IPS-18a (cell line): ENCODE data around the gene BMP6.

Experiments used
- H3K27ac ChIP-seq: one replicate; pipeline ENCODE4 v1.5.1; 2013; ENCODE audit warnings: low read length
- H3K27me3 ChIP-seq: one replicate; pipeline ENCODE4 v1.6.1; 2013; ENCODE audit warnings: mild to moderate bottlenecking, low read length; ENCODE audit not compliant: control insufficient read depth, insufficient read depth
- H3K36me3 ChIP-seq: one replicate; pipeline ENCODE4 v1.6.1; 2013; ENCODE audit warnings: low read depth, low read length; ENCODE audit not compliant: control insufficient read depth
- H3K4me1 ChIP-seq: one replicate; pipeline ENCODE4 v1.6.1; 2013; ENCODE audit warnings: low read depth, low read length; ENCODE audit not compliant: control insufficient read depth
- H3K4me3 ChIP-seq: one replicate; pipeline ENCODE4 v1.5.1; 2013; ENCODE audit warnings: low read length
- H3K9ac ChIP-seq: one replicate; pipeline ENCODE4 v1.6.1; 2013; ENCODE audit warnings: mild to moderate bottlenecking, low read length, moderate library complexity
- H3K9me3 ChIP-seq: one replicate; pipeline ENCODE4 v1.6.1; 2013; ENCODE audit warnings: low read depth, low read length; ENCODE audit not compliant: control insufficient read depth

BMP6 gene

DNA sequence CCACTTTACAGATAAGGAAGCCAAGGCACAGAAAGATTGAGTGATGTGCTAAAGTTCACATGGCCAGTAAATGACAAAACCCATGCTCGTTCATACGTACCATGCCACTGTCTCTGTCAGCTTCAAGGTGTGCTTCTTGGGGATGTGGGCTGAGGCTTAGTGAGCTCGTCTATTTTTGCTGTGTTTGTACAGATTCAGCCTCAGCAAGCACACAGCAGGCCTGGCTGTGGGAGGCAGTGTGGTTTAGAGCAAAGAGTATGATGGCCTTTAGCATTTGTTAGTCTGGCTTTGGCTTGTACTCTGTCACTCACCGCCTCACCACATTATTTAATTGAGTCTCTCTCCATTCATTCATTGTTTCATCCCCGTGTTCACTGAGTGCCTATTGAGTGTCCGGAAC, 55.3 kb downstream of the BMP6 start:
- H3K9me3 ChIP-seq, result no peaks in the 10 kb centered on the region
- no peaks in the 10 kb centered on the region for H3K36me3 ChIP-seq
- no peak overlapping the region for H3K27ac ChIP-seq
- H3K27me3 ChIP-seq, result no peaks in the 10 kb centered on the region
- no peak overlapping the region for H3K4me3 ChIP-seq
- H3K4me1 ChIP-seq, result no peaks in the 10 kb centered on the region
- H3K9ac ChIP-seq, result no peak overlapping the region

- Histone ChIP-seq H3K27me3 (no peaks in the 10 kb centered on the region), H3K4me1 (no peaks in the 10 kb centered on the region), H3K27ac (no peak overlapping the region), H3K9me3 (no peaks in the 10 kb centered on the region), H3K9ac (no peak overlapping the region), H3K4me3 (no peak overlapping the region), H3K36me3 (no peaks in the 10 kb centered on the region)
These were observed 58.3 kb downstream of the BMP6 start for GRCh38 chr6:7784248-7784647.

DNA sequence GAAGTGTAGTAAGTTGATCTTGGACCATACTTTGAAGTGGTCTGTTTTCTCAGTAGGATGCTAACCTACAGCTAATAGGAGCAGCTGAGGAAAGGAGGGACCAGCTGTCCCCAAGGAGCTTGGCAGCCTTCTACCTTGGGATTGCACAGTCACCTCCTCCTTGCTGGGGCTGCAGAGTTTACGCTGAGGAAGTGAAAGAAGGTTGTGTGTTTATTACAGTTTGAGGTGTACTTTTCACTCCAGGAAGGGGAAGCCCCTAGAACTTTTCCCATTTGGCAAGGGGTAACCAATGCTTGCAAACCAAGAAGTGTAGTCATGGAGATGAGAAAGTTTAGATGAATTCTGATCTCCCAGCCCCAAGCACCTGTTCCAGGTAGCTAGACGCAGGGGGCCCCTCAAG, 58.8 kb downstream of the BMP6 start:
- Histone ChIP-seq H3K27me3 (no peaks in the 10 kb centered on the region), H3K4me3 (no peak overlapping the region), H3K4me1 (no peaks in the 10 kb centered on the region), H3K9ac (no peak overlapping the region), H3K36me3 (no peaks in the 10 kb centered on the region), H3K9me3 (no peaks in the 10 kb centered on the region), H3K27ac (no peak overlapping the region)

- H3K9me3 ChIP-seq, result no peaks in the 10 kb centered on the region
- no peaks in the 10 kb centered on the region for H3K4me1 ChIP-seq
- H3K4me3 ChIP-seq, result no peak overlapping the region
- H3K27me3 ChIP-seq, result no peaks in the 10 kb centered on the region
- no peak overlapping the region for H3K27ac ChIP-seq
- H3K9ac ChIP-seq, result no peak overlapping the region
- H3K36me3 ChIP-seq, result no peaks in the 10 kb centered on the region
These were observed 59.5 kb downstream of the BMP6 start for GRCh38 chr6:7785243-7786035.

DNA sequence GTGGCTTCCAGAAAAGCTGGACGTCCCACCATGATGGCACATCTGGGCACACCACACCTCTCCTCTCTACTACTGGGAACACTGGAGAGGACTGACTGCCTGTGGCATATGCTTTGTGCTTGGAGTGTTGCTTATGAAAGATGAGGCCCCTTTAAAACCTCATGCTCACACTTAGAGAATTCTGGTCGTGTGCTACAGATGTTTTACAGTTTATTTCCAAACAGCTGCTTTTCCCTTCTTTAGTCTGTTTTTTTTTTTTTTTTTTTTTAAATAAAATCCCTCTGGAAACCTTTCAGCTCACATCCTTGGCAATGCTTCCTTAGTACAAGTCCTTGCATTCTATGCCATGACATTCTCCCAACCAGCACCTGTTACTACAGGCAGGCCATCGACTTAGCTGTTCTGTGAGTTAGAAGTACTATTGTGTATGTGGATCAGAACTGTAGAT, 60.3 kb downstream of the BMP6 start:
- Histone ChIP-seq H3K4me3 (no peak overlapping the region), H3K9ac (no peak overlapping the region), H3K9me3 (no peaks in the 10 kb centered on the region)

GRCh38 chr6:7787137-7787608, 61.3 kb downstream of the BMP6 start:
- no peak overlapping the region for H3K9ac ChIP-seq
- H3K4me3 ChIP-seq, result no peak overlapping the region
- H3K36me3 ChIP-seq, result no peaks in the 10 kb centered on the region
- no peaks in the 10 kb centered on the region for H3K9me3 ChIP-seq
- H3K27ac ChIP-seq, result no peak overlapping the region
- no peaks in the 10 kb centered on the region for H3K27me3 ChIP-seq
- no peaks in the 10 kb centered on the region for H3K4me1 ChIP-seq

More for the DNA sequence above, 60.3 kb downstream of the BMP6 start:
- H3K27ac ChIP-seq, result no peak overlapping the region
- H3K4me1 ChIP-seq, result no peaks in the 10 kb centered on the region
- no peaks in the 10 kb centered on the region for H3K27me3 ChIP-seq
- no peaks in the 10 kb centered on the region for H3K36me3 ChIP-seq

- Histone ChIP-seq H3K27ac (no peak overlapping the region), H3K27me3 (no peaks in the 10 kb centered on the region), H3K9me3 (no peaks in the 10 kb centered on the region), H3K9ac (no peak overlapping the region), H3K4me3 (no peak overlapping the region), H3K4me1 (no peaks in the 10 kb centered on the region), H3K36me3 (no peaks in the 10 kb centered on the region)
These were observed 61.8 kb downstream of the BMP6 start for GRCh38 chr6:7787731-7788130.

- Histone ChIP-seq H3K4me3 (no peak overlapping the region), H3K27me3 (no peaks in the 10 kb centered on the region), H3K36me3 (no peaks in the 10 kb centered on the region), H3K4me1 (no peaks in the 10 kb centered on the region), H3K9me3 (no peaks in the 10 kb centered on the region), H3K27ac (no peak overlapping the region), H3K9ac (no peak overlapping the region)
These were observed 68.6 kb downstream of the BMP6 start for GRCh38 chr6:7794509-7794908.

- Histone ChIP-seq H3K27ac (no peak overlapping the region), H3K4me1 (no peaks in the 10 kb centered on the region), H3K9ac (no peak overlapping the region), H3K9me3 (no peaks in the 10 kb centered on the region), H3K27me3 (no peaks in the 10 kb centered on the region), H3K36me3 (no peaks in the 10 kb centered on the region), H3K4me3 (no peak overlapping the region)
These were observed 71.5 kb downstream of the BMP6 start for GRCh38 chr6:7797386-7797785.

DNA sequence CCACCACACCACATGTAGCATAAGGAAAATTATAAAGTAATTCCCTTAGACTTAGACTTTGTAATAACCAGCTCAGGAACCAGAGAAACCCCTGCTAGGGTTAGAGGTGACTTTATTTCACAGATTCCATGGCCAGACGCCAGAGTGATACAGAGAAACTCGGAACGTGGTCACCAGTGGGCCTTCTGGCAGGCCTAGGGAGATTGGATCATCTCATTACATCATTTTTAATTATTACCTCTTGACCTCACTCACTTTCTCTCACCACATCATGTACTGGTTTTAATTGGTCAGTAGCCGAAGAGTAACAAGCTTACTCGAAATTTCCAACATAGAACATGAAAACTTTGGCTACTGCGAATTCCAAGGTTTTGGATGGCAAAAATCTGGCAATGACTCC, 72.9 kb downstream of the BMP6 start:
- H3K4me3 ChIP-seq, result no peak overlapping the region
- H3K27me3 ChIP-seq, result no peaks in the 10 kb centered on the region
- no peak overlapping the region for H3K27ac ChIP-seq
- H3K9ac ChIP-seq, result no peak overlapping the region
- no peaks in the 10 kb centered on the region for H3K4me1 ChIP-seq
- no peaks in the 10 kb centered on the region for H3K36me3 ChIP-seq
- H3K9me3 ChIP-seq, result no peaks in the 10 kb centered on the region

- no peaks in the 10 kb centered on the region for H3K9me3 ChIP-seq
- no peak overlapping the region for H3K4me3 ChIP-seq
- no peak overlapping the region for H3K9ac ChIP-seq
- H3K4me1 ChIP-seq, result peaks cover 8% of the 10 kb centered on the region
- H3K27ac ChIP-seq, result no peak overlapping the region
- H3K36me3 ChIP-seq, result no peaks in the 10 kb centered on the region
- no peaks in the 10 kb centered on the region for H3K27me3 ChIP-seq
These were observed 76.8 kb downstream of the BMP6 start for GRCh38 chr6:7802662-7803061.

DNA sequence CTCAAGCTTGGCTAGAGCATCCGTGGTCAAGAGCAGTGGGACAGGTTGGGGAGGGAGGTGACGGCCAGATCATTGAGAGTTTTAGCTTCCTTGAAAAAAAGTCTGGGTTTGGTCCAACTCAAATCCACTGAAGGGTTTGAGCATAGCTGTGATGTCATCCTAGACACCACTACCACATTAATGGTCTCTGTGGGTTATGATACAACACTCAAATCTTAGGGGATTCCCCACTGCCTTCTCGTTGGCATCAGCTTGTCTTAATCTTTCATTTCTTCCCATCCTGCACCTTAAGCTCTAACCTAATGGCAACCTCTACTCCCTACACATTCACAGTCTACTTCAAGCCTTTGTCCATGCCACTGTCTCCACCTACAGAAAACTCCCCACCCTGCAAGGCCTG, 77.3 kb downstream of the BMP6 start:
- Histone ChIP-seq H3K9me3 (no peaks in the 10 kb centered on the region), H3K4me1 (peaks cover 8% of the 10 kb centered on the region), H3K4me3 (no peak overlapping the region), H3K36me3 (no peaks in the 10 kb centered on the region), H3K9ac (no peak overlapping the region), H3K27ac (no peak overlapping the region), H3K27me3 (no peaks in the 10 kb centered on the region)
